Fibroblast of gingiva (primary cell): ENCODE measurements around the gene YY2.
"Not testable (repeated sequence)": the region's sequence is repeated elsewhere in the genome, so short reads cannot be mapped to it uniquely, and the experiment has no call there.

Experiments used
- DNase-seq: peaks from one replicate; pipeline ENCODE4 v3.0.0-alpha.2; 2011; ENCODE audit warnings: low read depth

The YY2 gene

DNA sequence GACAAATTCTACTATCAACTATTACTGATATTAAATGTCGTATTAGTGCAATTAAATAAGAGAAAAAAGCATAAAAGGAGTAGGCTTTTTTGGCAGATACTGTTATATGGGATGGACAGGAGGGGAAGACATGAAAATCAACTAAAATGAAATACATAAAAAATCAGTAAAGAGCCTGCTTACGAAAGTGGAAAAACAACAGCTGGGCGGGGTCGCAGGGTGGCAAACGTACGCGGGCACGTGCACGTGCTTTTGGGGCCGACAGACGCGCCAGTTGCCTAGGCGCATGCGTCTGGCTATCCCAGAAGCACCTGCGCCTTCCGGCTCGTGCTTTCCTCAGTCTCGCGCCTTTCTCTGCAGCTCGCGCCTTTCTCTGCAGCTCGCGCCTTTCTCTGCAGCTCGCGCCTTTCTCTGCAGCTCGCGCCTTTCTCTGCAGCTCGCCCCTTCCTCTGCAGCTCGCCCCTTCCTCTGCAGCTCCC is at the start of gene YY2:
Gene YY2 (plus strand): TSS at position 51 of the 479 bp plus-strand sequence. CDS start 498 bp downstream, outside the sequence.
- DNase-seq, result no peak

GRCh38 chrX:21806691-21807090 is 49.1 kb upstream of the YY2 start:
- no peak for DNase-seq

- no peak for DNase-seq
Measured at GRCh38 chrX:21811832-21812231, 44.0 kb upstream of the YY2 start.

- DNase-seq, result no peak
Measured at GRCh38 chrX:21812628-21813027, 43.2 kb upstream of the YY2 start.

- no peak for DNase-seq
Measured at GRCh38 chrX:21813612-21814368, 42.0 kb upstream of the YY2 start.

- no peak for DNase-seq
Measured at GRCh38 chrX:21816136-21816535, 39.7 kb upstream of the YY2 start.

DNA sequence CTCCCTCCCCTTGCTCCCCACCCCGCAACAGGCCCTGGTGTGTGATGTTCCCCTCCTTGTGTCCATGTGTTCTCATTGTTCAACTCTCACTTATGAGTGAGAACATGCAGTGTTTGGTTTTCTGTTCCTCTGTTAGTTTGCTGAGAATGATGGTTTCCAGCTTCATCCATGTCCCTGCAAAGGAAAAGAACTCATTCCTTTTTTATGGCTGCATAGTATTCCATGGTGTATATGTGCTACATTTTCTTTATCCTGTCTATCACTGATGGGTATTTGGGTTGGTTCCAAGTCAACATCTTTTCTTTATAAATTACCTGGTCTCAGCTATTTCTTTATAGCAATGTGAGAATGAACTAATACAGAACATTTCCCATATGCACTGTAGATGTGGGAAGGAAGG is 35.6 kb upstream of the YY2 start:
- DNase-seq, result not testable (repeated sequence)

DNA sequence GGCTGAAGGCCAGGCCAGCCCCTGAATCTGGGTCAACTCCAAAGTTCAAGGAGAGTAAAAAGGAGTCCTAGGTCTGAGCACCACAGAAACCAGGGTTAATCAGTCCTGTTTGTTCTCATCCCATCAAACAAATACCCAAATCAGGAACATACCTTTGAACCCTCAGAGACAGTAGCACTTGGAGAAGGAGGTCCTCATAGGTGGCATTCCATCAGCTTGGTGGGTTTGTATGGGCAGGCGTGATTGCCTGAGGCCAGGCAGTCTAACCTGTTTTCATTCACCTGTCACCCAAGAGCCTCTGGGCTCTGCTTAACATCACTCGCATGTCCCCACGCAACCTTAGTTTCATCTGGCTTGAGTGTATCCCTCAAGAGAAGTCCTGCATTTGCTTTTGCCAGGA is 33.9 kb upstream of the YY2 start:
- no peak for DNase-seq

DNA sequence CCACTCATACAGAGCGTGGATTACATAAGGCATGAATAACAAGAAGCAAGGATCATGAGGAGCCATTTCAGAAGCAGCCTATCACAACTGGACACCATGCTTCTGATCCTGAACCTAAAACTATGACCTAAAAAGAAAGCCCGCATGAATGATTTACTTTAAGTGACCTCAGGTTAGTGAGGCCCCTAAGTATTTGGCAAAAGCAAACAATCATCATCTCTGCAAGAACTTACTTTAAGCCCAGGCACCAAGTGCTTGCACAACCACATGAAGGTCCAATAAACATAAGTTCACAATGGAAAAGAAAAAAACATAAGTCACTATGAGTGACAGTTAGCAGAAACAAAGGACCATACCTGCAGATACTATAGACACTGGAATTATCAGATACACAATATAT is 24.3 kb upstream of the YY2 start:
- no peak for DNase-seq

DNA sequence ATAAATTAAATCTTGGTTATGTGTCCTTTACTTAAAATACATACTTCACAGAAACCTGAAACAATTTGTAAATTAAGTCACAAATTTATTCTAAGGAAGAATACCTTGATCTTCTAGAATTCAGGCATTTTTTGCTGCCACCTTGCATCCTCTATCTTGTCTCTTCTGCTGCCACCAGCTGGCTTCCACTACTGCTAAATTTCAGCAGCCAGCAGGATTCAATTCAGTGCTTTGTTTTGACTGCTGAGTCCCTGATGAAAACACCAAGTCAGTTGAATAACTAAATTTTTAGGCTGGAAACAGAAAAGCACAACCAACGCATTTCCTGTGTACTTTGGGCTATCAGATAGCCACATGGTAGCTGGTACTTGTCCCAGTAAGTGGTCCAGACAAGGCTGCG is 18.7 kb upstream of the YY2 start:
- DNase-seq, result no peak

GRCh38 chrX:21838937-21839333 is 16.9 kb upstream of the YY2 start:
- DNase-seq, result peak; percentile 19

DNA sequence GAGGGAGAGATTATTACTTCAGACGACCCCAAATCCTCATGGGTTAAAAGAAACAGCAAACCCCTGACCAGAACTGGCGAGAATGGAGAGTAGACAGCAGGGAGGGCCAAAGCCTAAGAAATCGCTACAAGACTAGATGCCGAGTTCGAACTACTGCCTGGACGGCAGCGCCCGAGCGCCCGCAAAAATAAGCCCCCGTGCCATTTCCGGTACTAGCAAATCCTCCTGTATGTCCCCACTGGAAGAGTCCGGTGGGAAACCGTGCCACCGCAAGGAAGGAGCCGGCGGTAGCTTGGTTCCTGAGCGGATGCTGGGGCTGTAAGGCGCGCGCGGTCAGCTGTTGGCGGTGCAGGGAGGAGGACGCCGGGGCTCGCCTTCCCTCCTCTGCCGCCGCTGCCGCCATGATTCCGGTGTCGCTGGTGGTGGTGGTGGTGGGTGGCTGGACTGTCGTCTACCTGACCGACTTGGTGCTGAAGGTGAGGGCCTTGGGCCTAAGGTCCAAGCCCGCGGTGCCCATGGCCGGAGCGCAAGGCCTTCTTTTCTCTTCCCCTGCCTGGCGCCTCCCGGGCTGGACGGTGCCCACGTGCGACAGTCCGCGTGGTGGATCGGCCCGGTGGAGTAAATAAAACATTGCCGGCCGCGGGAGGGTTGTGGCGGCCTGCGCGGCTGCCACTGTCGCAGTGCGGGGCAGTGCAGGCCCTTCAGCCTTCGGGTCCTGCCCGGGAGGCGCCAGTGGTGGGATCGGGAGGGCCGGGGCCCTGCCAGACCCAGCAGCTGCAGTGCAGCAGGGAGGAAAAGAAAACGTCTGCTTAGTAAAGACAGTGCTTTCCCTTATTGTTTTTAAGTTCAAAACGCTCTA is 16.2 kb upstream of the YY2 start, which contains the start of gene MBTPS2:
Gene MBTPS2 (plus strand): TSS at position 284 of the 859 bp plus-strand sequence. CDS start 118 bp downstream, at position 402.
- peak; percentile 90 for DNase-seq

DNA sequence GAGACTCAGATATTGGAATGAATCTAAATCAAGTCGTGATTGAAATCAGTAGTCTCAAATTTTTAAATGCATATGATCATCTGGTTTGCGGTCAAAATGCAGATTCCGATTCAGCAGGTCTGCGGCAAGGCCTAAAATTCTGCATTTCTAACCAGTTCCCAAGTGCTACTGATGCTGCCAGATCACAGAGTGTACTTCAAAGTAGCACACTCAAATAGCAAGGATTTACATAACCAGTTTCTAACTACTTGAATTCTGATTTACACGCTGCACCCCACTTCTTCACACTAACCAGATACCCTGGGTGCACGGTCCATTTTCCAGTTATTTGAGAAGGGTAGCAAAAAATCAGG is 15.6 kb upstream of the YY2 start:
- DNase-seq, result no peak

- DNase-seq, result no peak
Measured at GRCh38 chrX:21843179-21843578, 12.6 kb upstream of the YY2 start.

- DNase-seq, result no peak
Measured at GRCh38 chrX:21845096-21845495, 10.7 kb upstream of the YY2 start.

- DNase-seq, result no peak
Measured at GRCh38 chrX:21847342-21847741, 8.4 kb upstream of the YY2 start.

DNA sequence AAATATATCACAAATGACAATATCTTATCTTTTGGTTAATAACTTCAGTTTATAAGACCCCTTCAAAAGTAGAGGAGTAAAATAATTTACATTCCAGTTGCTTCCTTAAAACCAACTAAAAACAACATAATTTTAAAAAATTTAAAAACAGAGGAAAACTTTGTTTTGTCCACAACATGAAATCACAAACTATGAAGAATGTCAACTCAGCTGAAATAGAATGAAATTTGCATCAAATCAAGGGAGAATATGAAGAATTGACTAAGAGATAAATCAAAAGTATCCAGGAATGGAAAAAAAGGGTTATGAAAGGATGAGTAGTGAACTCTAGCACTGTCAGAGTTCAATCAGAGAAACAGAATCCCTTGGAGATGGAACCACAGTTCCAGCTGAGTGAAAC is 2.2 kb upstream of the YY2 start:
- no peak for DNase-seq

DNA sequence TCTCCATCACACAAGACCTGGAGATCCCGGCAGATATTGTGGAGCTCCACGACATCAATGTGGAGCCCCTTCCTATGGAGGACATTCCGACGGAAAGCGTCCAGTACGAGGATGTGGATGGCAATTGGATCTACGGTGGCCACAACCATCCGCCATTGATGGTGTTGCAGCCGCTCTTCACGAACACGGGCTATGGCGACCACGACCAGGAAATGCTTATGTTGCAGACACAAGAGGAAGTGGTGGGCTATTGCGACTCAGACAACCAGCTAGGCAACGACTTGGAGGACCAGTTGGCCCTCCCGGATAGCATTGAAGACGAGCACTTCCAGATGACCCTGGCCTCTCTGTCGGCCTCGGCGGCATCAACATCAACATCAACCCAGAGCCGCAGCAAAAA is 717 bp downstream of the YY2 start:
- DNase-seq, result no peak

GRCh38 chrX:21863241-21863640 is 7.5 kb downstream of the YY2 start:
- DNase-seq, result no peak

- DNase-seq, result no peak
Measured at GRCh38 chrX:21865436-21865835, 9.6 kb downstream of the YY2 start.

DNA sequence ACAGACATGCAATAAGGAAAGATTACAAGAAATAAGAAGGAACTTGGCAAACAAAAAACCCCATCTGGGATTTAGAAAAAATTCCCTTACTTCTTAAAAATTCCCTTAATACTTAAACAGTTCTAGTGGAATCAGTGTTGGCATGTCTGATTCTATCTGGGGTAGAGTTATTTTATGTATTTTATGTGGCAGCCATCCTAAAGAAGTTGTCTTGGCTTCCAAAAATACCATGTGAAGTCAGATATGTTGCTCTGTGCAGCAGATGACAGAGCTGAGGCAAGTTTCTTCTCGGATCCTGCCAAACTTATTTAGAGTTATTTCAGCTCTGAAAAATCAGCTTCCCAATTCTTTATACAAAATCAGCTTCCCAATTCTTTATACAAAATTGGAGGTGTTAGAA is 14.7 kb downstream of the YY2 start:
- DNase-seq, result peak; percentile 34

- DNase-seq, result peak; percentile 1
Measured at GRCh38 chrX:21873063-21873775, 17.4 kb downstream of the YY2 start.

GRCh38 chrX:21874182-21874581 is 18.4 kb downstream of the YY2 start:
- not testable (repeated sequence) for DNase-seq
